ENCODE measurements around the gene GDF15.

Gene GDF15

GRCh38 chr19:18391509-18392075 is 5.6 kb downstream of the GDF15 start:
- H3F3A ChIP-seq (ENCODE audit: insufficient read depth, low read length), result no peaks in the 10 kb centered on the region
- no peak overlapping the region for H3K4me2 ChIP-seq (ENCODE audit: low read depth, low read length)
- no peaks in the 10 kb centered on the region for H3K9me2 ChIP-seq (replicated peaks; ENCODE audit: insufficient read depth, low read length)
- H2AFZ ChIP-seq (ENCODE audit: low read length), result no peak overlapping the region
- H3K4me3 ChIP-seq (ENCODE audit: low read length), result no peak overlapping the region
- no peaks in the 10 kb centered on the region for H3K9me3 ChIP-seq (replicated peaks; ENCODE audit: insufficient read depth, low read length)
- no peak overlapping the region for H3K9ac ChIP-seq (ENCODE audit: low read length)
- peaks cover 77% of the 10 kb centered on the region for H3K27me3 ChIP-seq (replicated peaks; ENCODE audit: insufficient read depth, low read length)
- H3K4me1 ChIP-seq (ENCODE audit: low read length), result 0 out of 2 replicates have a peak, but pooled peaks cover 4% of the 10 kb centered on the region
- TF ChIP-seq EZH2 (optimal IDR thresholded peaks at IDR 0.05; ENCODE audit: low read depth, low read length) (no peak), EZH2phosphoT487 (IDR thresholded peaks at IDR 0.05; ENCODE audit: low read length) (no peak), CTCF (IDR thresholded peaks at IDR 0.05; ENCODE audit: low read length) (no peak)
- H3K36me3 ChIP-seq (replicated peaks; ENCODE audit: insufficient read depth, low read length), result no peaks in the 10 kb centered on the region
- no peaks in the 10 kb centered on the region for H4K20me1 ChIP-seq (ENCODE audit: insufficient read depth, low read length)
- H3K27ac ChIP-seq (ENCODE audit: low read length), result no peak overlapping the region
- DNase-seq, result no peak
- no peaks in the 10 kb centered on the region for H3K79me2 ChIP-seq (ENCODE audit: low read length)

GRCh38 chr19:18392417-18392816 is 6.5 kb downstream of the GDF15 start:
- no peak for DNase-seq
- Histone ChIP-seq H3K79me2 (ENCODE audit: low read length) (no peaks in the 10 kb centered on the region), H4K20me1 (ENCODE audit: insufficient read depth, low read length) (no peaks in the 10 kb centered on the region), H3F3A (ENCODE audit: insufficient read depth, low read length) (no peaks in the 10 kb centered on the region), H3K36me3 (replicated peaks; ENCODE audit: insufficient read depth, low read length) (no peaks in the 10 kb centered on the region), H3K9me3 (replicated peaks; ENCODE audit: insufficient read depth, low read length) (no peaks in the 10 kb centered on the region), H3K9ac (ENCODE audit: low read length) (no peak overlapping the region), H3K4me3 (ENCODE audit: low read length) (no peak overlapping the region), H2AFZ (ENCODE audit: low read length) (no peak overlapping the region), H3K27me3 (replicated peaks; ENCODE audit: insufficient read depth, low read length) (peaks cover 77% of the 10 kb centered on the region), H3K27ac (ENCODE audit: low read length) (no peak overlapping the region), H3K9me2 (replicated peaks; ENCODE audit: insufficient read depth, low read length) (no peaks in the 10 kb centered on the region), H3K4me1 (ENCODE audit: low read length) (0 out of 2 replicates have a peak, but pooled peaks cover 4% of the 10 kb centered on the region), H3K4me2 (ENCODE audit: low read depth, low read length) (no peak overlapping the region)
- no peak for TF ChIP-seq EZH2 (optimal IDR thresholded peaks at IDR 0.05; ENCODE audit: low read depth, low read length)
- no peak for TF ChIP-seq EZH2phosphoT487 (IDR thresholded peaks at IDR 0.05; ENCODE audit: low read length)
- no peak for TF ChIP-seq CTCF (IDR thresholded peaks at IDR 0.05; ENCODE audit: low read length)

GRCh38 chr19:18392926-18393325 is 7.0 kb downstream of the GDF15 start:
- no peak overlapping the region for H2AFZ ChIP-seq (ENCODE audit: low read length)
- H3K79me2 ChIP-seq (ENCODE audit: low read length), result no peaks in the 10 kb centered on the region
- H4K20me1 ChIP-seq (ENCODE audit: insufficient read depth, low read length), result no peaks in the 10 kb centered on the region
- no peak overlapping the region for H3K4me3 ChIP-seq (ENCODE audit: low read length)
- no peaks in the 10 kb centered on the region for H3K9me3 ChIP-seq (replicated peaks; ENCODE audit: insufficient read depth, low read length)
- no peaks in the 10 kb centered on the region for H3K36me3 ChIP-seq (replicated peaks; ENCODE audit: insufficient read depth, low read length)
- peaks cover 77% of the 10 kb centered on the region for H3K27me3 ChIP-seq (replicated peaks; ENCODE audit: insufficient read depth, low read length)
- no peak overlapping the region for H3K4me2 ChIP-seq (ENCODE audit: low read depth, low read length)
- 0 out of 2 replicates have a peak, but pooled peaks cover 3% of the 10 kb centered on the region for H3K4me1 ChIP-seq (ENCODE audit: low read length)
- no peak overlapping the region for H3K27ac ChIP-seq (ENCODE audit: low read length)
- H3K9ac ChIP-seq (ENCODE audit: low read length), result no peak overlapping the region
- no peak for DNase-seq
- TF ChIP-seq EZH2 (optimal IDR thresholded peaks at IDR 0.05; ENCODE audit: low read depth, low read length), result no peak
- no peak for TF ChIP-seq EZH2phosphoT487 (IDR thresholded peaks at IDR 0.05; ENCODE audit: low read length)
- no peak for TF ChIP-seq CTCF (IDR thresholded peaks at IDR 0.05; ENCODE audit: low read length)
- H3F3A ChIP-seq (ENCODE audit: insufficient read depth, low read length), result no peaks in the 10 kb centered on the region
- H3K9me2 ChIP-seq (replicated peaks; ENCODE audit: insufficient read depth, low read length), result no peaks in the 10 kb centered on the region

Measured in MM.1S (cell line).